GM23338 (cell line): Measurements from ENCODE around the gene CPB2.

Experiments
- CTCF ChIP-seq, 2 experiments: fragments of 200-600 bp in 1 of 2; sonication (generic) in 1 of 2; conservative IDR thresholded peaks; 2 replicates each; pipeline versions ENCODE4 v1.5.1 to v1.6.1; 2016 to 2017; ENCODE audit warnings: antibody characterized with exemption in 2 of 2, low read depth in 2 of 2, mild to moderate bottlenecking in 2 of 2, moderate library complexity in 1 of 2
- EZH2 ChIP-seq: fragments of 200-600 bp; sonication (generic); IDR thresholded peaks from one replicate; pipeline ENCODE4 v1.8.0; 2017; ENCODE audit warnings: antibody characterized with exemption, mild to moderate bottlenecking, low read depth; ENCODE audit not compliant: unreplicated experiment
- POLR2AphosphoS5 ChIP-seq: IDR thresholded peaks from 2 replicates; pipeline ENCODE4 v1.6.1; 2016; ENCODE audit warnings: antibody characterized with exemption, low read depth

GRCh38 chr13:46136688-46137087 lies 31.9 kb upstream of the CPB2 start:
- no peak for TF ChIP-seq CTCF (conservative IDR thresholded peaks at IDR 0.05; ENCODE audit: low read depth in 2 of 2)
- no peak for TF ChIP-seq POLR2AphosphoS5
- TF ChIP-seq EZH2, result no peak
